ENCODE measurements around the gene CCL4L2.

CCL4L2 gene

DNA sequence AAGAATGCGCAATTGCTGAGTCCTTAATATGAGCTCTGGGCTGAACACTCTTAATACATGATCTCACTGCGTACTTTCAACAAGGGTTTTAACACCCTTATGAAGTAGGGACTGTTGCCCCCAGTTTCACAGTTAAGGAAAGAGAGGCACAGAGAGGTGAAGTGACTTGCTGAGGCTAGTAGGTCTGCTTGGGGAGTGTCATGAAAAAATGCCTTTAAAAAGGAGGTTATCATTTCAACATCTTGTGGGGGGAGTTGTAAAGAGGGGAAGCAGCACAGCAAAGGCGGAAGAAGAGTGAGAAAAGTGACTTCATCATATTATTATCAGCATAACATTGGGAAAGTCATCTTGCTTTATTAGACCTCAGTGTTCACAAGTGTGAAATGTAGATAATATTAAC lies 2.1 kb downstream of the CCL4L2 start:
- Histone ChIP-seq H3K4me3 (ENCODE audit: low read depth, low read length) (no peak overlapping the region), H3K4me1 (ENCODE audit: control insufficient read depth, insufficient read depth, low read length) (no peaks in the 10 kb centered on the region), H3K27ac (ENCODE audit: extremely low read depth, low read depth, low read length) (no peak overlapping the region), H3K36me3 (ENCODE audit: control insufficient read depth in 2 of 2, insufficient read depth in 1 of 2, low read length in 2 of 2) (no peaks in the 10 kb centered on the region), H3K9me3 (ENCODE audit: control insufficient read depth, insufficient read depth, low read depth, low read length) (no peaks in the 10 kb centered on the region)
- POLR2A ChIA-PET: no interaction called here
- TF ChIP-seq ZNF843 (tag by site-specific recombination; IDR thresholded peaks at IDR 0.05) (no peak), SP7 (tag by site-specific recombination; IDR thresholded peaks at IDR 0.05) (no peak), ZBTB49 (tag by site-specific recombination; IDR thresholded peaks at IDR 0.05; ENCODE audit: low read depth) (no peak), ZNF488 (tag by site-specific recombination; IDR thresholded peaks at IDR 0.05) (no peak), ZNF16 (tag by site-specific recombination; IDR thresholded peaks at IDR 0.05; ENCODE audit: low read depth) (no peak)
- CTCF ChIA-PET: no interaction called here

DNA sequence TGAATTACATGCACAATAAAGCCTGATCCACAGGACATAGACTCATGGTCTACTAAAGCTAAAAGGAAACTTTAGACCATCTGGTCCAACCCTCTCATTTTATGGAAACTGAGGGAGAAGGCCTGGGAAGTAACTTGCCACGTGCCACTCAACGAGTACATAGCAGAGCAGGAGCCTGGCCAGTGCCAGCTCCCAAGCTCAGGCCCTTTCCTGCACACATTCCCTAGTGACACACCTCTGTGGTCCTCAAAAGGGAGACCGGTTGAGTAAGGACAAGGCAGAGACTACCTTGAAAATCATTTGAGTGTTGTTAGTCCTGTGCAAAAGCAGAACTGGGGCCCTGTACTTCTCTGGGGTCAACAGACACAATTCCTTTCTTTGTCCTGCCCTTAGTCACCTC lies 2.8 kb downstream of the CCL4L2 start:
- Histone ChIP-seq H3K27ac (ENCODE audit: extremely low read depth, low read depth, low read length) (no peak overlapping the region), H3K4me3 (ENCODE audit: low read depth, low read length) (no peak overlapping the region), H3K9me3 (ENCODE audit: control insufficient read depth, insufficient read depth, low read depth, low read length) (no peaks in the 10 kb centered on the region), H3K4me1 (ENCODE audit: control insufficient read depth, insufficient read depth, low read length) (no peaks in the 10 kb centered on the region), H3K36me3 (ENCODE audit: control insufficient read depth in 2 of 2, insufficient read depth in 1 of 2, low read length in 2 of 2) (no peaks in the 10 kb centered on the region)
- CTCF ChIA-PET: no interaction called here
- POLR2A ChIA-PET: no interaction called here
- TF ChIP-seq KLF7 (tag by site-specific recombination; IDR thresholded peaks at IDR 0.05; ENCODE audit: borderline replicate concordance): no peak
- TF ChIP-seq ZNF423 (tag by site-specific recombination; IDR thresholded peaks at IDR 0.05): no peak
- TF ChIP-seq BCL6B (tag by site-specific recombination; IDR thresholded peaks at IDR 0.05): no peak
- TF ChIP-seq ZNF280D (tag by site-specific recombination; IDR thresholded peaks at IDR 0.05): no peak
- TF ChIP-seq, protein P1, sequence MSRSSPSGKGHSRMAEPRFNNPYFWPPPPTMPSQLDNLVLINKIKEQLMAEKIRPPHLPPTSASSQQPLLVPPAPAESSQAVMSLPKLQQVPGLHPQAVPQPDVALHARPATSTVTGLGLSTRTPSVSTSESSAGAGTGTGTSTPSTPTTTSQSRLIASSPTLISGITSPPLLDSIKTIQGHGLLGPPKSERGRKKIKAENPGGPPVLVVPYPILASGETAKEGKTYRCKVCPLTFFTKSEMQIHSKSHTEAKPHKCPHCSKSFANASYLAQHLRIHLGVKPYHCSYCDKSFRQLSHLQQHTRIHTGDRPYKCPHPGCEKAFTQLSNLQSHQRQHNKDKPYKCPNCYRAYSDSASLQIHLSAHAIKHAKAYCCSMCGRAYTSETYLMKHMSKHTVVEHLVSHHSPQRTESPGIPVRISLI (tag by site-specific recombination; IDR thresholded peaks at IDR 0.05): no peak
- no peak for TF ChIP-seq ZSCAN16 (tag by site-specific recombination; IDR thresholded peaks at IDR 0.05)
- no peak for TF ChIP-seq ZNF350 (tag by site-specific recombination; IDR thresholded peaks at IDR 0.05)
- TF ChIP-seq ZNF132 (tag by site-specific recombination; IDR thresholded peaks at IDR 0.05; ENCODE audit: borderline replicate concordance): no peak
- no peak for TF ChIP-seq ZNF302 (tag by site-specific recombination; IDR thresholded peaks at IDR 0.05; ENCODE audit: low read depth)
- TF ChIP-seq ZNF768 (tag by site-specific recombination; IDR thresholded peaks at IDR 0.05): no peak
- no peak for TF ChIP-seq ZNF112 (tag by site-specific recombination; IDR thresholded peaks at IDR 0.05)
- TF ChIP-seq MYNN (tag by site-specific recombination; IDR thresholded peaks at IDR 0.05; ENCODE audit: borderline replicate concordance): no peak
- no peak for TF ChIP-seq ZNF433 (tag by site-specific recombination; IDR thresholded peaks at IDR 0.05; ENCODE audit: low read depth)
- no peak for TF ChIP-seq PATZ1 (tag by site-specific recombination; IDR thresholded peaks at IDR 0.05)

Measured in HEK293 (cell line).